Skin of body (tissue), 2 donors: ENCODE measurements around the gene PPIA. TPM values are rescaled to one million over a fixed set of nuclear protein-coding genes. Genes with fewer than 3 reads are reported as not detected.
"Not testable (repeated sequence)": the region's sequence is repeated elsewhere in the genome, so short reads cannot be mapped to it uniquely, and the experiment has no call there.

Source experiments
- DNase-seq: peaks from one replicate; lab custom pipeline; 2025; lab: John Stamatoyannopoulos, UW
- total RNA-seq: library from RNA; depleted of rRNA; stranded (reverse); fragments of >200 nt; gene quantifications from one replicate; pipeline ENCODE4 v1.2.3, GENCODE V29; 2014

PPIA gene
- total RNA-seq, 1 donor from 2014 or later, result 1,071 TPM

DNA sequence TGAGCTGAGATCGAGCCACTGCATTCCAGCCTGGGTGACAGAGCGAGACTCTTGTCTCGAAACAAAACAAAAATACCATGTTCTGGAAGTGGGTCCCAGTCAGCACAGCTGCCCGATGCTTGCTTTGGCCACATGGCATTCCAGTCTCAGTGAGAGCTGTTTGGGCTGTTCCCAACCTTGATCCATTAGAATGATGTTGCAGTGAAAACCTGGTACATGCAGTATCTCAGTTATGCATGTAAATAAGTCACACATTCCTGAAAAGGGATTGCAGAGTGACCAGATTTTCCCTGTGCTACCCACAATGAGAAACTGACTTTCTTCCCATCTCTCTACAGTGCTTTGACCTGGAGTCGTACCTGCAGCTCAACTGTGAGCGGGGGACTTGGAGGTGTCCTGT, 32.4 kb upstream of the PPIA start:
- no peak for DNase-seq

DNA sequence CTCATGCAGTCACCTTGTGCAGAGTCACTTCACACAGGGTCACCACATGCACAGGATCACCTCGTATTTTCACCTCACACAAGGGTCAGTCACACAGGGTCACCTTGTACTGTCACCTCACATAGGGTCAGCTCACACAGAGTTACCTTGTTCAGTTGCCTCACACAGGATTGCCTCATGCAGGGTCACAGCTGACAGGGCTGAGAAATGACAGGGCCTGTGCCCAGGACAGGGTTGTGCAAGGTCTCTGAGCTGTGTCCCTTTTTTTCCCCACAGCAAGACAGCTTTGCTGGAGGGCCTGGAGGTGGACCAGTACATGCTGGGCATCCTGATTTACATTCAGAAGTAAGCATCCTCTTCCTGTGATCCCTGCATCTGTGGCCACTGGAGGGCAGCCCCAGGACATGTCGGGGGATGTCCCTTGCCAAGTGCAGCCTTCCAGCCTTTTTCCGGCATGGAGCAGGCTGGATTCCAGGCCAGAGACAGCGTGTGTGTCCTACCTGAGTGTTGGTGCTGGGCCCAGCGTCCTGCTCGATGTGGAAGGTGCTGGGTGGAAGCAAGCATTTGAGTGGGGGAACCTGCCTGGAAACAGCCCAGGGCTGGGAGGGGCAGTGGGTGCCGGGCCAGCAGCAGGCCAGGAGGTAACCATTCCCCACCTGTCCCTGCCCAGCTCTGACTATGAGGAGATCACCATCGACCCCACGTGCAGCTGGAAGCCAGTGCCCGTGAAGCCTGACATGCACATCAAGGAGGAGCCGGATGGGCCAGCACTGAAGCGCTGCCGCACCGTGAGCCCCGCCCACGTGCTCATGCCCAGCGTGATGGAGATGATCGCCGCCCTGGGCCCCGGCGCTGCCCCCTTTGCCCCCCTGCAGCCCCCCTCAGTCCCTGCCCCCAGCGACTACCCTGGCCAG, 31.6 kb upstream of the PPIA start:
- DNase-seq, result no peak

DNA sequence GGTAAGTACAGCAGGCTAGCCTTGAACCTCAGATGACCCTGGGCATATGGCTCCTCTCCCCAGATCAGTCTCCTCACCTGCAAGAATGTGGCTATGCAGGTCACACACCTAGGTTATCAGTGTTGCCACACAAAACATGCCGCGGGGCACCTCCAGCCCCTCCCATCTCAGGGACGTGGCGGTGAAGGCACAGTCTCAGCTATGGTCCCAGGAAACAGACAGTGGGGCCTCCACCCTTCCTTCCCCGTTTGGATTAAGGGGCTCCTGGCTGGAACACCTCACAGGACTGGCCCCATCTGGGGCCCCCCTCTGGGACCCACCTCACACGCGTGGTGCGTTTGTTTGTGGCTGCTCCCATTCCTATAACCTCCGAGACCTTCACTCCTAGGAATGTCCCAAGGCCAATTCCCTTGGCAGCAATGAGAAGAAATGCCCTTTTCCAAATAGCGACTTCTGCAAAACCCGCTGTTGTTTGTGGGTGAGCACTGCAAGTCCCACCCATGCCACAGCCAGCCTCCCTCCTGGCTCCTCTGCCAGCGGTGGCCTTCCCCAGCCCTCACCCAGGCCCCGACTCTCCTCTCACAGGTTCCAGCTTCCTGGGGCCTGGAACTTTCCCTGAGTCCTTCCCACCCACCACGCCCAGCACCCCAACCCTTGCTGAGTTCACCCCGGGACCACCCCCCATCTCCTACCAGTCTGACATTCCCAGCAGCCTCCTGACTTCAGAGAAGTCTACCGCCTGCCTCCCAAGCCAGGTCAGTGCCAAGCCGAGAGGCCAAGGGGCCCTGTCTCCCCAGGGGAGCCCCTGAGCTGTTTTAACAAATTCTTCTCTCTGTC, 30.7 kb upstream of the PPIA start:
- no peak for DNase-seq

DNA sequence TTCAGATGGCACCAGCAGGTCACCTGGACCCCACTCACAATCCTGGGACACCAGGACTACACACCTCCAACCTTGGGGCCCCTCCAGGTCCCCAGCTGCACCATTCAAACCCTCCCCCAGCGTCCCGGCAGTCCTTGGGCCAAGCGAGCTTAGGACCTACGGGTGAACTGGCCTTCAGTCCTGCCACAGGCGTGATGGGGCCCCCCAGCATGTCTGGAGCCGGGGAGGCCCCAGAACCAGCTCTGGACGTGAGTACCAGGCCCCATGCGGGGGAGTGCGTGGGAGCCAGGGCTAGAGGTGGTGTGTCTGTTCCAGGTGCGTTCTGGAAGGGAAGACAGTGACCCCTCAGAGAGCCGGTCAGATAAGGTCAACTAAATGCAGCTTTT, 30.1 kb upstream of the PPIA start:
- DNase-seq, result no peak

DNA sequence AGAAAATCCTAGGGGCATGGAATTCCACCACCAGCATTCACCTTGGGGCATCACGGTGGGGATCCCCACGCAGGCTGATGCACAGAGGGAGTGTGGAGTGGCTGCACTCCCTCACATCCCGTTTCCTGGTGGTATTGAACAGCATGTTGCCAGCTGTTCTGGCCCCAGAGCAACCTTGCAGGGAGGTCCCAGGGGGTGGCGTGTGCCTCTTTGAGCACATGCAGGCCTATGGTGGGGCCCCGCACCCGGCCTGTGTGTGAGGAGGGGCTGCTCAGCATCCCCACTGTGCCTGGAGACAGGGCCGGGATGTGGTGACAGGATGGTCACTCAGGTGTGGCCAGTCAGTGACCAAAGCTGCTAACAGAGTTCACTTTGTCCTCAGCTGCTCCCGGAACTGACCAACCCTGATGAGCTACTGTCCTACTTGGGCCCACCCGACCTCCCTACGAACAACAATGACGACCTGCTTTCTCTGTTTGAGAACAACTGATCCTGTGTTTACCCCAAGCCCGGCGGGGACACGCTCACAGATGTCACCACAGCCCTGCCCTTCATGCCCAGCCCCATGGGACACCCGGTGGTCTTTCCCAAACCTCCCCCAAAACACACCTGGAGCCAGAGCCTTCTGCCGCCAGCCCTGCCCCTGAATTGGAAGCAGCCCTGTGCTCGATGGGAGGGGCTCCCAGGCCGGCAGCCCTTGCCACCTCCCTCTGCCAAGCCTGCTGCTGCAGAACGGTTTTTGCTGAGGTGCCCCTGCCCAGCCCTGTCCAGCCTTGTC, 29.2 kb upstream of the PPIA start:
- no peak for DNase-seq

DNA sequence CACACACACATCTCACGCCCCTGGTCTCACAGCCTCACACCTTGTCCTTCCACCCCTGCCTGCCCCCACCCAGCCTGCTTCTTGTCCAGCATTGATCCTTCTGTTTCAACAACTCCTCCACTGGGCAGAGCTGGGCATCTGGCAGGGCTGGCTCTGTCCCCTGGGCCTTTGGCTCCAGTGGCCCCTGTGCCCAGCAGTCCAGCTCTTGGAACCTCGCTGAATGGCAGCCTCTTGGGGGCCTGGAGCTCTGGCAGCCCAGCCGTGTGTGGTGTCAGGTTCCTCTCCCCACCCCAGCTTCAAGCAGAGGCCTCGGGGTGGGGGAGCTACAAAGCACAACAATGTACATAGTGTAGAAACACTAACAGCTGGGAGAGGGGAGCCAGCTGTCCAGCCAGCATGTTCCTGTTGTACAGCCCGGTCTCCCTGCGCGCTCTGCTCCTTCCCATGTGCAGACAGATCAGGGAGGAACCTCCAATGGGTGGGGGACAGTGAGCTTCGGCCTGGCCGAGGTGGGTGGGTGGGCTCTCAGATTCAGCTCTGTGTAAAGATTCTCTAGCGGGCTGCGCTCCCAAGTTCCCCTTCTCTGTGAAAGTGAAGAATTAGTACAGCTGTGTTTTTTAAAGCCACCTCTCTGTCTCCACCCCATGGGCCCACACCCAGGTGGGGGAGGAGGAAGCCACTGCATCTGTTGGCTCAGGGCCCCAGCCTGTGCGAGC, 28.4 kb upstream of the PPIA start:
- DNase-seq, result peak; percentile 87

DNA sequence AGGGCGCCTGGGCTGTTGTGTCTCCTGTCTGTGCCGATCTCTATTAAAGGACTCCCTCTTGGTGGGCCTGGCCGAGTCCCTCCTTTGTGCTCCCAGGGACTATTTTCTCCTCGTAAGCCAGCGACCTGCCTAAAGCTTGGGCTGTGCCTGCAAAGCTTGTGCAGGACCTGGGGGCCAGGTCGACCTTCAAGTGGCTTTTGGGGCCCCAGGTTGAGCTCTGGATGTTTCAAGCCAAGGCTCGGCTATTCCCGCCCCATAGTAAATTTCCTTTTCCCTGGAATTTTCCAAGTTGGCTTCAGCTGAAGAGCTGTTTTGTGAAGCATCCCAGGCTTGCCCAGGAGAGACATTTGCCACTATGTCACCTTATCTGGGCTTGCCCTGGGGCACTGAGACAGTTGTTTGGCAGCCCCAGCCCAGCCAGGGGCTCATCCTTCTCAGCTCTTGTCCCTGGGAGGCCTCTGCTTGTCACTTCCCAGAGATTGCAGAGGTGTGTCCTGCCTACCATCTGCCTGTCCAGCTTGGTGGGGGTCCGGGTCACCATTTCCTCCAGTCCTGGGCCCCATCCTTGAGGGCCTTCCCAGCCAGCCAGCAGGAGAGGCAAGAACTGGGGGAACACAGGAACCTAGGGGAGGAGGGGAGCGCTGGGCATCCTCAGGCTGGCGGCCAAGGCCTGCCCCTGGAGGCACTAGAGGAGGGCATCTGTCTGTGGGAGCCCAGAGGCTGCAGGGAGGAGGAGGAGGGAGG, 27.7 kb upstream of the PPIA start:
- no peak for DNase-seq

DNA sequence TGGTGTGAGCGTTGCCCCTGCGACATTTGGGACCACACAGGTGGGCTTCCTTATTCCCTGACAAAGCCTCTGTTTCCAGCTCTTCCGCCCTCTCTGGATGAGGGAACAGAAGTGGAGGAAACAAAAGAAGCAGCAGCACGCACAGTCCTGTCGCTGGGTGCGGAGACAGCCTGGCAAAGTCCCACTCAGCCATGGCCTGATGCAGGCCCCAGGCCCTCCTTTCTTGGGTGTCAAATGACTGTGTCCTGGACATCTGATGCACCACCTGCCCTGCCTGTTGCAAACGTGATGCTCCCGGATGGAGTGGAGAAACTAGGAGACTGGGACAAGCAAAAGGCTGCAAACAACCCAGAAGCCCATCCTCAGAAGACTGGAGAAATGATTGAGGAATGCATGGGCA, 27.1 kb upstream of the PPIA start:
- no peak for DNase-seq

DNA sequence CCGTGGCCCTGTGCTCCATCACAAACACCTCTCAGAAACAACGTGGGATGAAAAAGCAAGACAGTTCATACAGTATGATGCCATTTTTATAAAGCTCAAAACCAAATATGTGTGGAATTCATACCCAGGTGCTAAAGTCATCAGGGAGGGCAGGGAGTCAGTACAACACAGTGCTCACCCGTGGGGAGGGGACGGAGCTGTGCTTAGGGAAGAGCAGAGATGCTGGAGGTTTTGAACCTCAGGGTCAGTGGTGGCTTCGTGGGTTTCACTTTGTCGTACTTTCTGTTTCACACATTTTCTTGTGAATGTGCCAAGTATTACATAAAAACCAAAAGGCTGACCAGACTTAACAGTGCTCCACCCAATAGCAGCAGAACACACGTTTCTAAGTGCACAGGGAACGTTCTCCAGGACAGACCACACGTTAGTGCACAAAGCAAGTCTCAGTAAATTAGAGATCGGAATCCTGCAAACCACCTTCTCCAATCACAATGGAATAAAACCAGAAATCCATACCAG, 26.6 kb upstream of the PPIA start:
- DNase-seq, result no peak

DNA sequence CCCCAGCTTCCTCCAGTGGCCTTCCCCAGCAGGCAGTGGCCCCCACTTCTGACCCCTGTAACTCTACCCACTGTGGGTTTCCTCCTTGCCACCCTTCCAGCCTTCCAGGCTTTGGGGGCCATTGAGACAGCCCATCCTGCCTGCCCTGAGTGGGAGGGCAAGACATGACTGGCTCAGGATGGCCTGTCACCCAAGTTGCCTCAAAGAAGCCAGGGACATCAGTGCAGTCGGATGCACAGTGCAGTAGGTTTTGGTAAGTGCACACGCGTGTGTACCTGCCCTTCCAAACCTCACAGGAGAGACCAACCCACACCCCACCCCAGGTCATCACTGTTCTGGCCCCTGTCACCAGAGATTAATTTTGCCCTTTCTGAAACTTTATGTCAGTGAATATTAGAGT, 25.1 kb upstream of the PPIA start:
- no peak for DNase-seq

DNA sequence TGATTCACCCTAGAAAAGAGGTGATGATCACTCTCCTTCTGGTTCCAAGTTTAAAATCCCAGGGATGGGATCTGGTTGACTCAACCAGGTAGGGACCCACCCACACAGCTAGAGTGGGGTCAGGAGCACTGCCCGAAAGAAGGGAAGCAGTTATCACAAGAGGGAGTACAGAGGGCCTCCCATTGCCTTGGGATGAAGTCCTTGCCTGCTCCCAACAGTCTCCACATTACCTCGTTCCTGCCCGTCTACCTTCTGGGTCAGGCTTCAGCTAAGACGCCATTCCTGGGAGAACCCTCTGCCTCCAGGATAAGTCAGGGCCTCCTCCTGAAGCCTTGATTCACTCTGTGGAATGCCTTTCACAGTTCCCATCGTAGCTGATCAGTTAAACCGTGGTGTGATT, 24.0 kb upstream of the PPIA start:
- DNase-seq, result no peak

DNA sequence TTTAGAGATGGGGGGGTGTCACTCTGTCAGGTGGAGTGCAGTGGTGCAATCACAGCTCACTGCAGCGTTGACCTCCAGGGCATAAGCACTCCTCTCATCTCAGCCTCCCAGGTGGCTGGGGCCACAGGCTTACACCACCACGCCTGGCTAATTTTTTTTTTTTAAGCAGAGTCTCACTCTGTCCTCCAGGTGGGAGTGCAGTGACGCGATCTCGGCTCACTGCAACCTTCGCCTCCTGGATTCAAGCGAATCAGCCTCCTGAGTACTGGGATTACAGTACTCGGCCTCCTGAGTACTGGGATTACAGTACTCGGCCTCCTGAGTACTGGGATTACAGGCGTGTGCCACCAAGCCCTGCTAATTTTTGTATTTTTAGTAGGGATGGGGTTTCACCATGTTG, 23.6 kb upstream of the PPIA start:
- DNase-seq, result no peak

DNA sequence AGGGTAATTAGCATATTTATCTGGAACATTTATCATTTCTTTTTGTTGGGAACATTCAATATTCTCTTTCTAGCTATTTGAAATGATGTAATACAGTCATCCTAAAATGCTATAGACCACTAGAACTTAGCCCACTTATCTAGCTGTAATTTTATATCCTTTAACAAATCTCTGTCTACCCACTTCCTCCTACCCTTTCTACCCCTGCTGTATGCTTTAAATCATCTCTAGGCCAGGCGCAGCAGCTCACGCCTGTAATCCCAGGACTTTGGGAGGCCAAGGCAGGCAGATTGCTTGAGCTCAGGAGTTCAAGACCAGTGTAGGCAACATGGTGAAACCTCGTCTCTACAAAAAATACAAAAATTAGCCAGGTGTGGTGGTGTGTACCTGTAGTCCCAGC, 22.0 kb upstream of the PPIA start:
- not testable (repeated sequence) for DNase-seq

DNA sequence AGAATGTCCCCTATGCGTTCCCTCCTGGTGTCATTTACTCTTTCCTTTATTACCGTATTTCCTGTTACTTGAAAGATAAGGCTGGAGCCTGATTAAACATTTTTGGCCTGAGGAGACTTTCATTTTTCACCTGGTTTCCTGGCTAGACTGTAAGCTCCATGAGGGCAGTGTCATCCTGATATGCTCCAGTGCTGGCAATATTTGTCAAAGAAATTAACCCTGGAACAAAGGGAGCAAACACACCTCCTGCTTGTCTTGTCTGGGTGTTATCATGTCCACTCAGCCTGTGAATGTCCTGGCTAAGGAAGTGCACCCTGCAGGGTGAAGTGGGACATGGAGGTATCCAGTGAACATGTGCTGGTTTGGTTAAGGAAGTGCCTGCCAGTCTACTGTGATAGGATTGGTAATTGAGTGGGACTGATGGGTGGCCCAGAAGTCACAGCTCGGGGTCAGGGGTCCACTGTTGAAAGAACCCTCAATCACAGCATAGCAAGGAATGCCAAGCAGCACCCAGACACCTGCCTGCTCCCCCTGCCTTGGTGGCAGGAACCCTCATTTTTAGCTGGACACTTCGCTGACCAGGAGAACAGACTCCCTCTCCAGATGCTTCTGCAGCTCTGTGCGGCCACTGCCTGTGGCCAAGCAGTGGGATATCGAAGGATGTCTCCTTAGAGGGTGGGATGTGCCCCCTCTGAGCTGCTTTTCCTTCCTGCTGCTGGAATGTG, 20.9 kb upstream of the PPIA start:
- no peak for DNase-seq

DNA sequence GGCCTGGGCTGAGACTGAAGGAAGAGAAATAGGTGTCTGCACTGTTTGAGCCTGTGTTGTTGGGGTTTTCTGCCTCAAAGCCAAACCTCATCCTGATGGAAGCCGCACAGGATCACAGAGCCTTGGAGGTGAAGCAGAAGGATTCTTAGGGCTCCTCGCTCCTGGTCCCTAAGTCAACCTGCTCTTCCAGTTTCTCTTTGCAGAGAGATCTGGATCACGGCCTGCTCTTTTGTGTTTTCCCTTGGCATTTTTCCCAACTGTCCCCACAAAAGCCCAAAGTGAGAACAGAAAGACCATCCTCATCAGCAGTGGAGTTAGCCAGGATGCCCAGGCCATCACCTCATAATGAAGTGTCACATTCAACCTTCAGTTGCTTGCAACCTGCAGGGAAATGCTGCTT, 20.3 kb upstream of the PPIA start:
- DNase-seq, result no peak

DNA sequence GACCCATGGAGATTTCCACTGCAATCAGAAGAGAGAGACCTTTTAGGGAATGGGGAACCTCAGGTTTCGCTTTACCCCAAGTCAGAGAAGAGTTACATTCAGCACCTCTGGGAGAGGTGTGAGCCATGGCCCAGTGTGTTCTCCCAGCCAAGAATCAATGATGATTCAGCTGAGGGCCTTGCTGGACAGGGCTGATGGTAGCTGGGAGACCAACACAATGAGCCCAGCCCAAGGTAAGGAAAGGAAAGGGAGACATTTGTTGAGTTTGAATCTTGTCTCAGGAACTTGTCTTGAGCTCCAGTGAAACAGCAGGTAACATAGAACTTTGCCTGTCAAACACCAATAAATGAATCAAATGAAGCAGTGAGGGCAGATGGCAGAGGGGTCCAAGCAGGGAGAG, 14.0 kb upstream of the PPIA start:
- DNase-seq, result no peak

DNA sequence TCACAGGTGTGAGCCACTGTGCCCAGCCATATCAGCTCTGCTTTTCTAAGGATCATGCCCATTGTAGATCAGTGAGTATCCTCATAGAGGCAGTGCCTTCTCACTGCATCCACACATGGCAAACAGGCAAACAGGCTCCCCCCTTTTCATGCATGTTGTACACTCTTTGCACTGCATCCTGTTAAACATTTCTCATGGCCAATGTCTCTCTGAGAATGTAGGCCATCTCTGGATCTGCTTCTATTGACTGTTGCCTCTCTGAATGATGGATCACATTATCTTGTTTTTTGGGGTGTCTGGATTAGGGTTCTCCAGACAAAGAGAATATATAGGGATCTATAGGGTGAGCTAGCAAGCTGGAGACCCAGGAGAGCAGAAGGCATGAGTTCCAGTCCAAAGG, 13.1 kb upstream of the PPIA start:
- DNase-seq, result no peak

DNA sequence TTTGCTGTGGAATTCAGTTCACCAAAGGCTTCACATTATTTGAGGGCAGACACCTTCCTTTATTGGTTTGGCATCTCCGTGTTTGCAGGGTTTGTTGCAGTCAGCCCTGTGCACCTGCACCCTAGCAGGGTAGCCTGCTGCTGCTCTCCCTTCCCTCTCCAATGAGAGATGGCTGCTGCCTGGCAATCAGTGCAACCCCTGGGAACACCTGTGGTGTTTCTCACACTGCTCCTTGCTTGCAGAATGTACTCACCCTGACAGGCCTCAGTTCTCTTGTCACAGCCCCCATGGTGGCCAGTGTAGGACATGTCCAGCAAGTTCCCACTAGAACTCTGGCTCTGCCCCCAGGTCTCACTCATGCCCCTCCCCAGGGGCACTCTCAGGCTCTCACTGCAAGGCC, 12.1 kb upstream of the PPIA start:
- no peak for DNase-seq

DNA sequence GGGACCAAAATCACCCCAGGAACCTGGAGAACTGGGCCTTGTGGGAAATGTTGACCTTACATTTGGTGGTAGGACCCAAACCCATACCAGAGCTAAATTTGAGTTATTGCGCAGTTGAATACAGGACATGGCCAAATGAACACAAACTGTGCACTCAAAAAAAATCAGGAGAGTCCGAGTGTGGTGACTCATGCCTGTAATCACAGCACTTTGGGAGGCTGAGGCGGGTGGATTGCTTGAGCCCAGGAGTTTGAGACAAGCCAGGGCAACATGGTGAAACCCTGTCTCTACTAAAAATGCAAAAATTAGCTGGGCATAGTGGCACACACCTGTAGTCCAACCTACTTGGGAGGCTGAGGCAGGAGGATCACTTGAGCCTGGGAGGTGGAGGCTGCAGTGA, 11.3 kb upstream of the PPIA start:
- DNase-seq, result not testable (repeated sequence)

DNA sequence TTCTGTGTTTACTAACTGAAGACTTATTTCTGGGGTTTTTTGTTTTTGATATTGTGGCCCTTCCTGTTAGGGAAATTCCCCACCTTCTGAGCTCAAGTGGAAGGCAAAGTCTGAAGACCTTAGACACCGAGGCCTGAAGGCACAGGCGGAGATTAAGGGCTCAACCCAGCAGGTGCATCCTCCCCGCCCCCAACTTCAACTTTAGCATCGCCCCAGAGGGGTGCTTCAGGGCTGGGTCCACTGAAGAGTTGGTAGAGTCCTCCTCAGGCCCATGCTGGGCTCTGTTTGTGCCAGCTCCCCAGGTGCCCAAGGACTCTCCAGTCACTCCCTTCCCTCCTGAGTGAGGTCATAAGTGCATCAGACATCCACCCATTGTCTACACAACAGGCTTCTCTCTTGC, 9.4 kb upstream of the PPIA start:
- DNase-seq, result no peak
